ENCODE data around the gene DCAF5.

DNA sequence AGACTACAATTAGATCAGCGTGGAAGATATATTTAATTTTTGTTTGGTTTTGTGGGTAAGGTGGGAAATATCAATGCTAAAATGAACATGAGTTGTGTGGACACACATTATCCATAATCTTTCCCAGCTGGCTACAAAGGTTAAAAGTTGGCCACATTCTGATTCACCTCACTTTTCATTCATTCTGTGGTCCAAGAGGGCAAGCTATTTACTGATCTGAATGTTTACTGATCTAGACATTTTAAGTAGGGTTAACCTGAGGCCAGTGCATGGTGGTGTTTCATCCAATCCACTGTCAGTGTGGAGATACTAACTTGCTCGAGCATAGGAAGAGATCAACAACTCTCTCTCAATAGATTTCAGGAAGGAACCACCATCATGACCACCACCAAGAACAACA, 71.6 kb downstream of the DCAF5 start:
- TF ChIP-seq, protein P1, sequence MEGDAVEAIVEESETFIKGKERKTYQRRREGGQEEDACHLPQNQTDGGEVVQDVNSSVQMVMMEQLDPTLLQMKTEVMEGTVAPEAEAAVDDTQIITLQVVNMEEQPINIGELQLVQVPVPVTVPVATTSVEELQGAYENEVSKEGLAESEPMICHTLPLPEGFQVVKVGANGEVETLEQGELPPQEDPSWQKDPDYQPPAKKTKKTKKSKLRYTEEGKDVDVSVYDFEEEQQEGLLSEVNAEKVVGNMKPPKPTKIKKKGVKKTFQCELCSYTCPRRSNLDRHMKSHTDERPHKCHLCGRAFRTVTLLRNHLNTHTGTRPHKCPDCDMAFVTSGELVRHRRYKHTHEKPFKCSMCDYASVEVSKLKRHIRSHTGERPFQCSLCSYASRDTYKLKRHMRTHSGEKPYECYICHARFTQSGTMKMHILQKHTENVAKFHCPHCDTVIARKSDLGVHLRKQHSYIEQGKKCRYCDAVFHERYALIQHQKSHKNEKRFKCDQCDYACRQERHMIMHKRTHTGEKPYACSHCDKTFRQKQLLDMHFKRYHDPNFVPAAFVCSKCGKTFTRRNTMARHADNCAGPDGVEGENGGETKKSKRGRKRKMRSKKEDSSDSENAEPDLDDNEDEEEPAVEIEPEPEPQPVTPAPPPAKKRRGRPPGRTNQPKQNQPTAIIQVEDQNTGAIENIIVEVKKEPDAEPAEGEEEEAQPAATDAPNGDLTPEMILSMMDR (IDR thresholded peaks at IDR 0.05) = no peak
- no peak for TF ChIP-seq POLR2A (IDR thresholded peaks at IDR 0.05)
- TF ChIP-seq POLR2AphosphoS5 (IDR thresholded peaks at IDR 0.05) = no peak
